H1 (cell line): ENCODE data around the gene C1orf115. TPM values are rescaled to one million over a fixed set of nuclear protein-coding genes. Genes with fewer than 3 reads are reported as not detected.

ENCODE experiments used
- CBX8 ChIP-seq: fragments of 300-800, 300-1000 bp; sonication (generic); IDR thresholded peaks from 2 replicates; pipeline ENCODE4 v1.7.1; 2016; ENCODE audit warnings: low read depth, low read length, borderline replicate concordance
- CEBPB ChIP-seq: IDR thresholded peaks from 2 replicates; pipeline ENCODE4 v1.6.1; 2012; ENCODE audit warnings: low read depth, low read length
- POU5F1 ChIP-seq: IDR thresholded peaks from 2 replicates; pipeline ENCODE4 v1.6.1; 2011; ENCODE audit warnings: low read depth, mild to moderate bottlenecking, low read length, moderate library complexity
- polyA plus RNA-seq, 7 experiments: library from polyadenylated mRNA; depleted of rRNA in 3 of 7; stranded (reverse) in 5 of 7; unstranded in 2 of 7; fragments of >200 nt in 5 of 7; fragments of 200-250 nt in 2 of 7; gene quantifications; 1 replicate in 5 of 7; 2 replicates in 1 of 7; 4 replicates in 1 of 7; pipeline versions ENCODE4 v1.2.1 to v1.2.3, GENCODE V29; 2011 to 2013; ENCODE audit warnings: missing spikeins in 2 of 7, mixed read lengths in 2 of 7
- total RNA-seq: library from RNA; stranded (reverse); fragmentation: NEBNext Ultra II Directional; extraction: Animal tissue kit (Norgen Biotek cat#: 25700); gene quantifications from 2 replicates; pipeline ENCODE4 v1.2.1, GENCODE V29; 2021
- TF ChIP-seq, protein P1 (sequence below): IDR thresholded peaks from 2 replicates; pipeline ENCODE4 v1.6.1; 2012; ENCODE audit warnings: low read length, inconsistent platforms
- TF ChIP-seq, protein P2 (sequence below): IDR thresholded peaks from 2 replicates; pipeline ENCODE4 v1.6.1; 2012; ENCODE audit warnings: inconsistent platforms

The C1orf115 gene
- total and polyA plus RNA-seq, 2 of the 8 experiments (the other 6 are each of a cell fraction or from before 2014, with no cell fraction given), result 3.5 to 5.6 TPM

DNA sequence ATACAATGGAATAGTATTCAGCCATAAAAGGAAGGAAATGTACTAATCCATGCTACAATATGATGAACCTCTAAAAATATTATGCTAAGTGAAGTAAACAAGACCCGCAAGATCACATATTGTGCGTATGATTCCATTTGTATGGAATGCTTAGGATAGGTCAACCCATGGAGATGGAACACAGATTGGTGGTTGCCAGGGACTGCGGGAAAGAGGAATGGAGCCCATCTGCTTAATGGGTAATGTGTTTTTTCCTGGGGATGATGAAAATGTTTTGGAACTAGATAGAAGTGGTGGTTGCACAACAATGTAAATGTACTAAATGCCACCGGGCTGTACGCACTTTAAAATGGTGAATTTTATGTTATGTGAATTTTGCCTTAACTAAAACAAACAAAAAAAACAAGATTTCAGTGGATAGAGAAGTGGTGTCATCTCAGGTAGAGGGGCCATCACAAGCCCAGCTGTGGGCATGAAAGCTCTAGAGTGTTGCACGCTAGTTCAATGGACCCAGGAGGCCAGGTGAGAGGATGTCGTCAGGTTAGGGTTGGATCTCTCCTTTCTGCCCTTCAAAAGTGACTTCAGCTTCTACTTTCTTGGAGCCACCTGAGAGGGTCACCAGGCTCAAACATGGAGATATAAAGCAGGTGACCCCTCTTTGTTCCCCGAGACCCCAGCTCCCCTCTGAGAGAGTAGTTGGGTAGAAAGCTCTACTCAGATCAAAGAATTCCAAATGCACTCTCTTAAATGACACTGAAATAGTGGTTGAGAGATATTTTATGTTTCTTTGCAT, 2.5 kb downstream of the C1orf115 start (continued):
- TF ChIP-seq, protein P1, sequence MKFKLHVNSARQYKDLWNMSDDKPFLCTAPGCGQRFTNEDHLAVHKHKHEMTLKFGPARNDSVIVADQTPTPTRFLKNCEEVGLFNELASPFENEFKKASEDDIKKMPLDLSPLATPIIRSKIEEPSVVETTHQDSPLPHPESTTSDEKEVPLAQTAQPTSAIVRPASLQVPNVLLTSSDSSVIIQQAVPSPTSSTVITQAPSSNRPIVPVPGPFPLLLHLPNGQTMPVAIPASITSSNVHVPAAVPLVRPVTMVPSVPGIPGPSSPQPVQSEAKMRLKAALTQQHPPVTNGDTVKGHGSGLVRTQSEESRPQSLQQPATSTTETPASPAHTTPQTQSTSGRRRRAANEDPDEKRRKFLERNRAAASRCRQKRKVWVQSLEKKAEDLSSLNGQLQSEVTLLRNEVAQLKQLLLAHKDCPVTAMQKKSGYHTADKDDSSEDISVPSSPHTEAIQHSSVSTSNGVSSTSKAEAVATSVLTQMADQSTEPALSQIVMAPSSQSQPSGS, result no peak
- TF ChIP-seq, protein P2, sequence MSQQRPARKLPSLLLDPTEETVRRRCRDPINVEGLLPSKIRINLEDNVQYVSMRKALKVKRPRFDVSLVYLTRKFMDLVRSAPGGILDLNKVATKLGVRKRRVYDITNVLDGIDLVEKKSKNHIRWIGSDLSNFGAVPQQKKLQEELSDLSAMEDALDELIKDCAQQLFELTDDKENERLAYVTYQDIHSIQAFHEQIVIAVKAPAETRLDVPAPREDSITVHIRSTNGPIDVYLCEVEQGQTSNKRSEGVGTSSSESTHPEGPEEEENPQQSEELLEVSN, result no peak
- no peak for TF ChIP-seq CEBPB
- no peak for TF ChIP-seq POU5F1
- no peak for TF ChIP-seq CBX8
- TF ChIP-seq, all 59 proteins: peak for 0
